Measurements from ENCODE around the gene WDR45B.

GRCh38 chr17:82665217-82665616 lies 17.0 kb upstream of the WDR45B start:
- TF ChIP-seq CTCF (IDR thresholded peaks at IDR 0.05) (no peak), POLR2A (IDR thresholded peaks at IDR 0.05) (no peak)

All from body of pancreas (tissue), 4 donors.